ENCODE measurements around the gene ADGRD1. TPM values are rescaled to one million over a fixed set of nuclear protein-coding genes. Genes with fewer than 3 reads are reported as not detected.

ADGRD1 gene
- total RNA-seq, 2 experiments from 2014 or later = 0.27 to 0.65 TPM

DNA sequence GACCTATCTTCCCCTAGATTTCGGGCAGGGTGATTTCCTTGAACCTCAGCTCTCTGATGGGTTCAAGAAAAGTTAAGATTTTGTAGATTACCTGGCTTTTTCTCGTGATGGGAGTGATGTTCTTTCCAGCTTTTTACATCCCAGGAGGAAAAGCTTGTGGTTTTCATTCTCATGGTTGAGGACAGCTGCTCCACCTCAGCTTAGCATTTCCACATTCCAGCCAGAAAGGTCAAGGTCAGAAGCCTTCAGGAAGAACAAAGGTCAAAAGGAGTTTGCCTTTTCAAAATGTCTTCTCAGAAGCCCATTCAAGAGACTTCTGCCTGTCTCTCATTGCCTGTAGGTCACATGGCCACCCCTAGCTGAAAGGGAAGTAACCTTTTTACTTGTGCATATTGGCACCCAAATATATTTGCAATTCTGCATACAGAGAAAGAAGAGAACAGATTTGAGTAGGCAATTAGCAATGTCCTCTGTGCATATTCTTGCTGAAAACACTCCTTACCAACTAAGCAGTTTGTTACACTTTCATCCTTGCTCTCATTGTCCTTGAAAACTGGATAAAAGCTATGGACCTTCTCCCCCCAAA, 6.6 kb upstream of the ADGRD1 start:
- peaks cover 18% of the 10 kb centered on the region for H3K27me3 Mint-ChIP-seq
- intact Hi-C loops (cut with micrococcal nuclease) = no loop called here
- no peaks in the 10 kb centered on the region for H3K4me1 Mint-ChIP-seq (ENCODE audit: low read depth)
- CTCF ChIA-PET = interaction anchor here (0.6 to 1.1 kb wide), 2 partner anchors 121 to 263 kb away, joined by 3 read pairs; no protein-coding TSS in a partner anchor
- H3K4me3 Mint-ChIP-seq = no peak overlapping the region
- DNase-seq (no peak), ATAC-seq (no peak)
- H3K36me3 Mint-ChIP-seq (ENCODE audit: low read depth) = no peaks in the 10 kb centered on the region
- no peak overlapping the region for H3K27ac Mint-ChIP-seq
- TF ChIP-seq, protein P1, sequence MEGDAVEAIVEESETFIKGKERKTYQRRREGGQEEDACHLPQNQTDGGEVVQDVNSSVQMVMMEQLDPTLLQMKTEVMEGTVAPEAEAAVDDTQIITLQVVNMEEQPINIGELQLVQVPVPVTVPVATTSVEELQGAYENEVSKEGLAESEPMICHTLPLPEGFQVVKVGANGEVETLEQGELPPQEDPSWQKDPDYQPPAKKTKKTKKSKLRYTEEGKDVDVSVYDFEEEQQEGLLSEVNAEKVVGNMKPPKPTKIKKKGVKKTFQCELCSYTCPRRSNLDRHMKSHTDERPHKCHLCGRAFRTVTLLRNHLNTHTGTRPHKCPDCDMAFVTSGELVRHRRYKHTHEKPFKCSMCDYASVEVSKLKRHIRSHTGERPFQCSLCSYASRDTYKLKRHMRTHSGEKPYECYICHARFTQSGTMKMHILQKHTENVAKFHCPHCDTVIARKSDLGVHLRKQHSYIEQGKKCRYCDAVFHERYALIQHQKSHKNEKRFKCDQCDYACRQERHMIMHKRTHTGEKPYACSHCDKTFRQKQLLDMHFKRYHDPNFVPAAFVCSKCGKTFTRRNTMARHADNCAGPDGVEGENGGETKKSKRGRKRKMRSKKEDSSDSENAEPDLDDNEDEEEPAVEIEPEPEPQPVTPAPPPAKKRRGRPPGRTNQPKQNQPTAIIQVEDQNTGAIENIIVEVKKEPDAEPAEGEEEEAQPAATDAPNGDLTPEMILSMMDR (IDR thresholded peaks at IDR 0.05) = no peak
- POLR2A ChIA-PET = no interaction called here
- peaks cover 16% of the 10 kb centered on the region for H3K9me3 Mint-ChIP-seq

DNA sequence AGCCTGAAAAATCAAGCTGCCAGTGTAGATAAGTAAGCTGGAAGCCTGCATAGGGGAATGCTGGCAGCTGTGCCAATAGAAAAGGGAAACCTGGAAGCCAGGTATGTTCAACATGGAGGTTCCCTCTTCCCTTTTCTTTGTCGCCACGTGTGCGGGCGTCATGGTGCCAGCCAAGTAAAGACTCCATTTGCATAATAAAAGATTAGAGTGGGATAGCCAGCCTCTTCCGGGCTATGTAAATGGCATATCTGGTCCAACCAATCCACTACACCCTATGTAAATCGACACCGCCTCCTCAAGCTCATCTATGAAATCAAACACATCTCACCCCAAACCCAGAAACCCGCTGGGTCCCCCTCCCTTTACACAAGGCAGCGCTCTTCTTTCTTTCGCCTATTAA, 5.6 kb upstream of the ADGRD1 start:
- DNase-seq = no peak
- TF ChIP-seq, protein P1 (IDR thresholded peaks at IDR 0.05) = no peak
- Mint-ChIP-seq H3K27me3 (peaks cover 21% of the 10 kb centered on the region), H3K27ac (no peak overlapping the region), H3K4me3 (no peak overlapping the region), H3K36me3 (ENCODE audit: low read depth) (no peaks in the 10 kb centered on the region), H3K9me3 (peaks cover 16% of the 10 kb centered on the region), H3K4me1 (ENCODE audit: low read depth) (no peaks in the 10 kb centered on the region)
- ATAC-seq = no peak
- intact Hi-C loops (cut with micrococcal nuclease) = no loop called here
- ChIA-PET CTCF (interaction anchor here (1.1 kb wide), 1 partner anchor 122 kb away, joined by 3 read pairs; no protein-coding TSS in a partner anchor), POLR2A (no interaction called here)

DNA sequence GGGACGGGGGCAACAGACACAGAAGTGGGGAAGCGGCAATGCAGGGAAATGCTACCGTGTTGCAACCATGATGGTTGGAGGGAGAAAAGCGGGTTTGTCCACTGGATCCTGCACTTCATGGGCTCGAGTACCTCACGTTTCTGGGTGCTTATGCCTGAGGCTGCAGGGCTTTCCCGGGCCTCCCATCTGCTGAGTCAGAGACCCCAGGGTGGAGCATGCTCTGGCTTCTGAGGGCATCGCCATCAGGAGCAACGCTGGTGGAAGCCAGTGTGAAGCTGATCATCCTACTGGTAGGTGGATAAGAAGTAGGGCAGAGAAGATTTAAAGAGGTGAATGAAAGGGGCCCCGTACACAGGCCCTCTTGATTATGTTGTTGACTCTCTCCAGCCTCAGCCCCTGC, 5.0 kb upstream of the ADGRD1 start:
- intact Hi-C loops (cut with micrococcal nuclease) = no loop called here
- Mint-ChIP-seq H3K4me1 (ENCODE audit: low read depth) (peaks cover 2% of the 10 kb centered on the region), H3K4me3 (no peak overlapping the region), H3K9me3 (peaks cover 14% of the 10 kb centered on the region), H3K27ac (no peak overlapping the region), H3K36me3 (ENCODE audit: low read depth) (no peaks in the 10 kb centered on the region), H3K27me3 (peaks cover 27% of the 10 kb centered on the region)
- DNase-seq (no peak), ATAC-seq (no peak)
- ChIA-PET CTCF (no interaction called here), POLR2A (no interaction called here)
- TF ChIP-seq, protein P1 (IDR thresholded peaks at IDR 0.05) = no peak

DNA sequence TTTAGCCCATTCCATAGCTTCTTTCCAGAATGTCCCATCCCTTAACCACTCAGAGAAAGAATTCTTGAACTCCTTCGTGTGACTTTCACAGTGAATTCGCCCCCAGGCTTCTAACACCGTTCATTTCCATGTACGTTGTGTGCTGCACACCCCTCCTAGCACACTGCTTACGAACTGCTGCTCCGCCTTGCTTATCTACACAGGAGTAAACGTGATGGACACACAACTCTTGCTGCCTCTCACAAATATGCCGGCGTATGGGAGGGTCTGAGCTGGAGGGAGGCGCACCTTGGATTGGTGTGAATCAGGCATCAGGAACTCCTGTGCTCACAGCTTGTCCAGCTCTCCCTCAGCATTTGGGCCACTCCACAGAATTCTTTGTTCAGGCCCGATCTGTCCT, 3.9 kb upstream of the ADGRD1 start:
- Mint-ChIP-seq H3K9me3 (peaks cover 13% of the 10 kb centered on the region), H3K27ac (no peak overlapping the region), H3K4me3 (no peak overlapping the region), H3K27me3 (peaks cover 29% of the 10 kb centered on the region), H3K36me3 (ENCODE audit: low read depth) (no peaks in the 10 kb centered on the region), H3K4me1 (ENCODE audit: low read depth) (peaks cover 2% of the 10 kb centered on the region)
- ATAC-seq (no peak), DNase-seq (no peak)
- POLR2A ChIA-PET = no interaction called here
- CTCF ChIA-PET = no interaction called here
- TF ChIP-seq, protein P1 (IDR thresholded peaks at IDR 0.05) = no peak
- intact Hi-C loops (cut with micrococcal nuclease) = no loop called here

DNA sequence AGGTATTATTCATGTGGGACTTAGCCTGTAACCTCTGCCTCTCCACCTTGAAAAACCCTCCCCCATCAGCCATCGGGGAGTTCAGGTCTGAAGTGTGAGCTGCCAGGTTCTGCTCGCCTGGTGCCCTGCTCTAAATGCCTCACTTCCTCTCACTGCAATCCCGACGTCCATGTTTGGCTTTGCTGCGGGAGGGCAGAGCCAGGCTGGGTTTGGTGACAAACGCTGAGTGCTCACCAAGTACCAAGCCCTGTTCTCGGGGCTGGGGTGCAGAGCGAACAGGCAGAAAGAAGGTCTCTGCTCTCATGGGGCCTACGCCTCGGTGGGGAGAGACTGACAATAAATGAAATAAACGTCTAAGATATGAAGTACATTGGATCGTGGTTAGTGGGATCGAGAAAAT, 2.1 kb upstream of the ADGRD1 start:
- intact Hi-C loops (cut with micrococcal nuclease) = no loop called here
- ChIA-PET POLR2A (no interaction called here), CTCF (no interaction called here)
- H3K4me3 Mint-ChIP-seq = no peak overlapping the region
- no peak for ATAC-seq
- peaks cover 2% of the 10 kb centered on the region for H3K4me1 Mint-ChIP-seq (ENCODE audit: low read depth)
- no peaks in the 10 kb centered on the region for H3K36me3 Mint-ChIP-seq (ENCODE audit: low read depth)
- peaks cover 22% of the 10 kb centered on the region for H3K27me3 Mint-ChIP-seq
- H3K27ac Mint-ChIP-seq = no peak overlapping the region
- TF ChIP-seq, protein P1 (IDR thresholded peaks at IDR 0.05) = no peak
- DNase-seq = no peak
- H3K9me3 Mint-ChIP-seq = no peaks in the 10 kb centered on the region
